Measurements from ENCODE around the gene MRPL23.

The MRPL23 gene

DNA sequence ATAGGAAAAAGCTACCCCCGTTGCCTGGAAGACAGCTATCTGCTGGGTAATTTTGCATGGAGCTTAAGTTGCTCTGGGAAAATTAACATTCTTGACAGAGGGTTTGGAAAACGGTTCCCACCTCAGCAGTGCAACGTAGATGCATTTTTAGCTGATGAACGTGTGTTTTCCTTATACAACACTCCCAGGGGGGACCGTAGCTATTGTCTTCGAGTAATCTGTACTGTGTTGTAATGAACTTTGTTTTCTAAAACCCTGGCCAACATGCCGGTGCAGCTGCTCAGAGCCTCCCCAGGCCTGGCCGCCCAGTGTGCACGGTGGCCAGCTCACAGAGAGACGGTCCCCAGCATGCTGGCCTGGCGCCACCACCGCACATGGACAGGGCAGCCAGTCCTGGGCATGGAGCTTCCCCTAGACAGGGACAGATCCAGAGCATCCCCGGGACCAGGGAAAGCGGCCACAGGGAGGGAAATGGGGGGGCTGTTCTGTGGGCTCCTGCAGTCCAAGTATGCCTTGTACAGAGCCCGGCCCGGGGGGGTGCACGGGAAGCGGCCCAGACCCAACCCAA, 25.5 kb upstream of the MRPL23 start:
- DNase-seq (ENCODE audit: low read depth), result no peak

DNA sequence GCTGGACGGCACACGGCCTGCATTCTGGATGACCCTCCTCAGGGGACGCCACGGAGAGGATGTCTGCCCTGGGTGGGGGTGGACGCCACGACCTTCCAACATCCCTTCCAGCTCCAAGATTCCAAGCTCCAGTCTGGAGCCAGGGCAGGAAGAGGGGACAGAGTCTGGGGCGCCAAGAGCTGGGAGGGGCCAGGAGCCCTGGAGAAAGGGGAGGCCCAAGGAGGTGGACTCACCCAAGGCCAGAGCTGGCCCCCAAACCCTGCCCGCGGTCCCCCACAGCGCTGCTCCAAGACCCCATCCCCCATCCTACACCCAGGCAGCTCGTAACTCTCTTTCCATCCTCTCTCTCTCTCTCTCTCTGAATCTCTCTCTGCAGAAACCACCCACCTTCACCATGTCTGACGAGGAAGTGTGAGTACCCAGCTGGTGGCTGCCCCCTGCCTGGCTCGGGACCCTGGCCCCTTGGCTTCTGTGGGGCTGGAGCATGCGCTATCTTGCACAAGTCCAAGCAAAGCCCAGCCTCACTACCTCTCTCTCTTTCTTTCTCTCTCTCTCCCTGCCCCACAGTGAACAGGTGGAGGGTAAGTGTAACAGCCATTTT, 24.6 kb upstream of the MRPL23 start:
- DNase-seq (ENCODE audit: low read depth), result no peak

DNA sequence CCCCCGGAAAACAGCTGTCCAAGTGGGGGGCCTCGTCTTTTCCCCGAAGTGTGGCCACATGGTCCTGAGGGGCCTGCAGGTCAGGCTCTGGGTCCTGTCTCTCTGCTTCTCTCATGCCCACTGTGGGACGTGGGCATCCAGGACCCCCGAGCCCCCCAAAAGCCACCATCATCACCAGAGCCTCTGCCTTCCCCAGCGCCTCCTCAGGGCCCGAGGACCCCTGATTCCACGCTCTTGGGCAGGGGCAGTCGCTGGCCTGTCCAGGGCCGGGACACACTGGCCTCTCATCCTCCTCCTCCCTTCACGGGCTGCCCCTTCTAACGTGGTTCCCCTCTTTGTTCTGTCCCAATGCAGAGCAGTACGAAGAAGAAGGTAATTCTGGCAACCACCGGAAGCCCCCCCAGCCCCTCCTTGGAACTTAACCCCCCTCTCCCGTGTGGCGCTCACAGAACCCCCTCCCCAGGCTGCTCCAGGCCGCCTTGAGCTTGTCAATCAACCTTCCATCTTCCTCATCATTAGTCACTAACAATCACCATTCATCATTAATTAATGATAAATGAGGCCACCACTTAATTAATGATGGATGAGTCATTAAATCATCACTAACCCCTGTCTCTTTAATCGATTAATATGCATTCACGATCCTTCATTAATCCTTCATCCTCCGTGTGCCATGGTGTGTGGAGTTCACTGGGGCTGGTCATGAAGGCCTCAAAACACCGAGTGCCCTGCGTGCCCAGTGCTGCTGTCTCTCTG, 23.8 kb upstream of the MRPL23 start:
- no peak for DNase-seq (ENCODE audit: low read depth)

DNA sequence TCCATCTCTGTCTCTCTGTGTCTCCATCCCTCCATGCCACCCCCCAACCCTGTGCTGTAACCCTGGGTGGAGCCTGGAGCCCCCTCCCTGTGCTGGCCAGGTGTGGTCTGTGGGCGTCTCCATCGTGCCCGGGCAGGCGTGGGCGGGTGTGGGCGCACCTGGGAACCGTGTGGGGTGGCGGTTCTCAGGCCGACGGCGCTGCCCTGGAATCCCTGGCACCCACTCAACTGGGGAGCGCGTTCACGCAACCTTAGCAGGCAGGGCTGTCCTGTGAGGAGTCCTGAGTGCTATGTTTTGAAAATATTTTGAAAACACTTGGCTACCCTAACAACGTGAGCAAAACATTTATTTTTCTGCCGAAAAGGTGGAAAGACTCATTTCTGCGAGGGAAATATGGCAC, 23.0 kb upstream of the MRPL23 start:
- DNase-seq (ENCODE audit: low read depth), result no peak

DNA sequence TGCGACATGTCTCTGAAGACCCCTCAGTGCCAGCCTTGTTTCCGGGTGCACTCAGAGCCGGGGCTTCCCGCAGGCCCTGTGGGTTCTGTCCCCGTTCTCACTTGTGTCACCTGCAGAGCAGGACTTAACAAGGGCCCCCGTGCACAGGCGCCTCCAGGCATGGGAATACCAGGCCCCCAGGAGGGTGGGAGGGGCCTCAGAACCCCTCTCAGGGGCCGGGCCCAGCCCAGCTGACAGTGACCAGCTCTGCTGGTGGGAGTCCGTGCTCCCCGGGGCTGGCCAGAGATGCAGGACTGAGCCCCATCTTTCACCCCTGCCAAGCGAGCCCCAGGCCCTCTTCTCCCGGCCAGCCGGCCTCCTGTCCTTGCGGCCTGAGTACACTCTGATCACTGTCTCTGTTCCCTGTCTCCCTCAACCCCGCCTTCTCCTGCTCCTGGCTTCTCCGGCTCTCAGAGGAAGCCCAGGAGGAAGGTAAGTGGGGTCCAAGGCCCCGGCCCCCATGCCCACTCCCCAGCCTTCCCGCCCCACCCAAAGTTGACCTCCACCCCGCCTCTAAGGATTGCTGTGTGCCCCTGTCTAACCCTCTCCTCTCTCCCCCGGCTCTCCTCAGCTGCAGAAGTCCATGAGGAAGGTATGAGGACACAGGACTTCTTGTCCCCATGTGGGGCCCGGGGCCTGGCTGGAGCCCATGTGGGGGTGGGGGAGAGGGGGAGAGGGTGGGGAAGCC, 22.3 kb upstream of the MRPL23 start:
- no peak for DNase-seq (ENCODE audit: low read depth)

- DNase-seq (ENCODE audit: low read depth), result no peak
Observed at GRCh38 chr11:1925373-1926155, 21.6 kb upstream of the MRPL23 start.

GRCh38 chr11:1926156-1927025, 20.7 kb upstream of the MRPL23 start:
- no peak for DNase-seq (ENCODE audit: low read depth)

- DNase-seq (ENCODE audit: low read depth), result no peak
Observed at GRCh38 chr11:1927026-1927847, 19.9 kb upstream of the MRPL23 start.

DNA sequence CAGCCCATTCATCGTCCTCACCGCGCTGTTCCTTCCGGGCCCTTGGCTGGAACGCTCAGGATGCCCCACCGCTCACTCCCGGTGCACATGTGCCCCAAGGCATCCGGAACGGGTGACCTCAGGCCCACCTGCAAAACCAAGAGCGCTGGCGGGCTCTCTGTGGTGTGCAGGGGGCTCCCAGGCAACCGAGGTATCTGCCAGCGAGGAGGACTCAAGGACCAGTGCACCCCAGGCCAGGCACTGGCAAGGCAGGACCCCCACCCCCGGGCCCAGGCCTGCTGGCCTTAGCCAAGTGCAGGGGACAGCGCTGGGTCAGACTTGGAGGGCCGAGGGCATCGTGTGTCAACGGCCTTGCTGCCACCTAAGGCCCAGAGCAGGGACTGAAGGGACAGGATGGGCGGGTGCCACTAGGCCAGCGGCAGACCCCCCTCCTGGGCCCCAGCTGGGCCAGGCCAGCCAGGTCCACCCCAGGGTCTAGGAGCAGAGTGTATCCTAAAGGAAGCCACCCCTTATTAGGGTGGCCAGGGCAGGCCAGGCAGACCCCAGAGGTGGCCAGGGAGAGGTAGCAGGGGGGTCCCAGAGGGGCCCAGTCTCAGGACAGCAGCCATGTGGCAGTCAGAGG, 19.2 kb upstream of the MRPL23 start:
- DNase-seq (ENCODE audit: low read depth), result no peak

DNA sequence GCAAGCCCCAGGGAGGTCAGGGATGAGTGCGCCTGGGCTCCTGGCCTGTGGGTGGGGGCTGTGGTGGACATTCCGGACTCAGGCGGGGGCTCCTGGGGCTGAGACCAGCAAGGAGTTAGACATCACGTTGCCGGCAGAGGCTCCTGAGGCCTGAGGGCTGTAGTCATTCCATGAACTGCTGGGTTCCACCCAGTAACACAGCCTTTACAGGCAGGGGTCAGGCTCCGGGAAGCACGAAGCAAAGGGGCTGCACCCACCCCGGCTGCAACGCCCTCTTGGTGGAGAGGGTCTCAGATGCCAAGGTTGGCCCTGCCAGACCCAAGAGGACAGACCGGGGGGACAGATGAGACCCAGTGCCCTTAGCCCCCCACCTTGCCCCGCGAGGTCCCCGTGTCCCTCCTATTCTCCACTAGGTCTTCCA, 18.7 kb upstream of the MRPL23 start:
- no peak for DNase-seq (ENCODE audit: low read depth)

- DNase-seq (ENCODE audit: low read depth), result no peak
Observed at GRCh38 chr11:1928891-1929541, 18.1 kb upstream of the MRPL23 start.

DNA sequence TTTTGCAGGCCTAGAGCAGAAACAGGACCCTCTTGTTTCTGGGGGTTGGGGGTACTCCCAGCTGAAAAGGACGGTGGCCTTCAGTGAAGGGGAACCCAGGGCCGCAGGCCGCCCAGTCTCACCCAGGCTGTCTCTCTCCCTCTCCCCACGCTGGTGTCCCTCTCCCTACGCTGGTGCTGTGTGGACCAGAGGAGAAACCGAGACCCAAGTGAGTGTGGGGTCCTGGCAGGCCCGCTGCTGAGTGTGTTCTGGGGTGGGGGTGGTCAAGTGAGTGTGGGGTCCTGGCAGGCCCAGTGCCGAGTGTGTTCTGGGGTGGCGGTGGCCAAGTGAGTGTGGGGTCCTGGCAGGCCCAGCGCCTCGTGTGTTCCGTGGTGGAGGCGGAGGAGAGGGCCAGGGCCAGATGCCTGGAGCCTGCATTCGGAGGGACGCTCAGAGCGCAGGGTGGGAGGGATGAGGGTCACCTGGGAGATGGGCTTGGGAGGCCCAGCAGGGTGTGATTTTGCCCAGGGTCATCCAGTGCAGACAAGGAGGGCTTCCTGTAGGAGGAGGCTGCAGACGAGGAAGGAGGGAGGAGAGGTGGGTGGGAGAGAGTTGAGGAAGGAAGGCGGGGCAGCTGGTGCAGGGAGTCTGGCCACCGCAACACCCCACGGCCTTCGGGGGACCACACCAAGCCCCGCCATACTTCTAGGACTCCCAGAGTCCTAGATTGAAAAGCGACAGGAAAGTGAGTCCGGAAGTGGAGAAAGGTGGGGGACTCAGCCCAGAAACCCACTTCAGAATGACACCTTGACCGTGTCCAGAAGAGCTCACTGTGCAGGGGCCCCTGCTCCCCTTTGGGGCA, 17.3 kb upstream of the MRPL23 start:
- DNase-seq (ENCODE audit: low read depth), result no peak

DNA sequence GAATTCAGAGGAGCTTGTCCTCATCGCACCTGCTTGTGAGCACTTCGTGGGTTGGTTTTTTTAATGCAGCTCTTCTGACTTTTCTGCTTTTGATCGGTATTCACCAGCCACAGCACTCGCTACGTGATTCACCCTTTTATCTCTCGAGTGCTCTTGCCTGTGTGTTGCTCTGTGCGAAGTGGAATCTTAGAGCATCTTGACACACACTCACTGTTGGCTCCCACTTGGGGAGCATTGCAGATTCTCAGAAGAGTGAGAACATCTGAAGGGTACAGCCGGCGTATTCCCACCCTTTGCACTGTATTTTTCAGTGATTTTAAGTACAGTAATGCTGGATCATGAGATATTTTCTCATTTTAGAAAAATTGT, 16.7 kb upstream of the MRPL23 start:
- no peak for DNase-seq (ENCODE audit: low read depth)

DNA sequence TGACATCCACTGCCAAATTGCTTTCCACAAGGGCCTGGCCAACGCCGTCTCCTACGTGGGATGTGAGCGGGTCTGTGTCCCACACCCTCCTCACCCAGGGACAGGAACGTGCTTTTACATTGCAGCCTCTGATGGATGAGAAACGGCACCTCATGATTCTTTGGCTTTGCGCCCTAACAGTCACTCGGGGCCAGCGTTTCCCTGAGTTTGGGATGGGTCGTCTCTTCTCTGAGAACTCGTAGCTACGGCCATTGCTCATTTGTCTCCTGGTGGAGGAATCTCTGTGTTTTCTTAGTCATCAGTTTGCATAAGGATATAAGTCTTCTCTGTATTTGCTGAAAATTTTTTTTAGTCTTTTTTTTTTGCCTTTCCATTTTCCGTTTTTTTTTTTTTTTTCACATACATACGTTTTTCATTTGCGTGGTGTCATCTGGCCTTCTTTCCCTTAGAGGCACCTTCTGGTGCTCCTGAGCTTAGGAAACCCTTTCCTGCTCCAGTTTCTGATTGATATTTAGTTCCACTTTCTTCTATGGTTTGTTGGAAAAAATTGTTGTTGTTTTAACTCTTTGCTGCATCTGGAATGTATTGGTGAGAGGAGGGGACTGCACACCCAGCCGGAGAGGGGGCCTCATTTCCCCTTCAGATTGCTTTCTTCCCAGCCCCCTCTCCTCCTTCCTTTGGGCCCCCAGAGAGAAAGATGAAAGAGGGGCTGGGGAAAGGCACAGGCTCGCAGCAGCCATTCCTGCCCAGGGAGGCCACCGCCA, 15.6 kb upstream of the MRPL23 start:
- DNase-seq (ENCODE audit: low read depth), result no peak

GRCh38 chr11:1932105-1932480, 15.0 kb upstream of the MRPL23 start:
- no peak for DNase-seq (ENCODE audit: low read depth)

DNA sequence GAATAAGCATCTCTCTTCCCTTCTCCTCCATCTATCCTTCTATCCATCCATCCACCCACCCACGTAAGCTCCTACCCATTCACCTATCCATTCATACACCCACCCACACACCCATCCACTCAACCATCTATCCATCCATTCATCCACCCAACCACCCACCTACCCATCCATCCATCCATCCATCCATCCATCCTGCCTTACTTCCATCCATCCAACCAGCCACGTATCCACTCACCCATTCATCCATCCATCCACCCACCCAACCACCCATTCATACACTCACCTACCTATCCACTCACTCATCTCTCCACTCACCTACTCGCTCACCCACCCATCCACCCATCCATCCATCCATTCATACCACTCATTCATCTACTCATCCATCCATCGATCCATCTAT, 14.5 kb upstream of the MRPL23 start:
- no peak for DNase-seq (ENCODE audit: low read depth)

GRCh38 chr11:1933416-1934334, 13.5 kb upstream of the MRPL23 start:
- DNase-seq (ENCODE audit: low read depth), result no peak

Measured in activated T-helper 9 cell treated with anti-CD3 and anti-CD28 coated beads, Interleukin-2, amount 50 U/mL, for 16 hours (primary cell).